Right renal pelvis (tissue), 4 donors: ENCODE results near the gene NDUFB11. TPM values are rescaled to one million over a fixed set of nuclear protein-coding genes. Genes with fewer than 3 reads are reported as not detected.
"Not testable (repeated sequence)": the region's sequence is repeated elsewhere in the genome, so short reads cannot be mapped to it uniquely, and the experiment has no call there.

Experiments
- DNase-seq, 4 donors: peaks; one replicate each; pipeline ENCODE4 v3.0.0-alpha.2; 2013; ENCODE audit warnings: low read depth in 4 of 4, low spot score in 3 of 4, missing footprints in 1 of 4
- polyA plus RNA-seq, 4 donors: library from polyadenylated mRNA; unstranded; fragments of 120-200 nt; gene quantifications; one replicate each; pipeline ENCODE4 v1.2.1, GENCODE V29; 2013; ENCODE audit not compliant: insufficient read length in 4 of 4

NDUFB11 gene
- polyA plus RNA-seq, 4 donors: 98.4 to 117 (median 107) TPM

GRCh38 chrX:47148946-47149345 lies 4.4 kb upstream of the NDUFB11 start:
- no peak for DNase-seq

GRCh38 chrX:47146936-47147859 lies 2.7 kb upstream of the NDUFB11 start:
- no peak for DNase-seq

- no peak for DNase-seq
These were observed 1.8 kb upstream of the NDUFB11 start for GRCh38 chrX:47146121-47146935.

GRCh38 chrX:47145395-47146120 lies 1.1 kb upstream of the NDUFB11 start:
- DNase-seq: no peak

- DNase-seq: peak in 1 of 4 donors; percentile 39
These were observed 442 bp downstream of the NDUFB11 start for GRCh38 chrX:47143894-47144625.

- DNase-seq: no peak
These were observed 6.3 kb downstream of the NDUFB11 start for GRCh38 chrX:47138171-47138570.

GRCh38 chrX:47135650-47136049 lies 8.9 kb downstream of the NDUFB11 start:
- not testable (repeated sequence) for DNase-seq

GRCh38 chrX:47133493-47133892 lies 11.0 kb downstream of the NDUFB11 start:
- DNase-seq: no peak

- no peak for DNase-seq
These were observed 14.6 kb downstream of the NDUFB11 start for GRCh38 chrX:47129899-47130358.

- DNase-seq: peak; percentile 88 to 93 (median 92)
These were observed 15.2 kb downstream of the NDUFB11 start for GRCh38 chrX:47129157-47129898.

GRCh38 chrX:47124466-47124865 lies 20.0 kb downstream of the NDUFB11 start:
- DNase-seq: not testable (repeated sequence)

GRCh38 chrX:47116551-47117110 lies 27.9 kb downstream of the NDUFB11 start:
- not testable (repeated sequence) for DNase-seq

GRCh38 chrX:47112316-47112954 lies 32.1 kb downstream of the NDUFB11 start:
- DNase-seq: no peak

GRCh38 chrX:47110936-47111615 lies 33.4 kb downstream of the NDUFB11 start:
- DNase-seq: not testable (repeated sequence)

- DNase-seq: no peak
These were observed 43.3 kb downstream of the NDUFB11 start for GRCh38 chrX:47101206-47101605.

GRCh38 chrX:47098338-47099094 lies 46.0 kb downstream of the NDUFB11 start:
- DNase-seq: no peak

- DNase-seq: no peak
These were observed 47.5 kb downstream of the NDUFB11 start for GRCh38 chrX:47097018-47097417.
